GM12878 (cell line): ENCODE data around the gene SPATA9. TPM values are rescaled to one million over a fixed set of nuclear protein-coding genes. Genes with fewer than 3 reads are reported as not detected.

ENCODE experiments used
- MAX ChIP-seq: IDR thresholded peaks from 2 replicates; pipeline ENCODE4 v1.6.1; 2012; ENCODE audit warnings: low read depth, low read length, improper control_type of control experiment
- PAX5 ChIP-seq: IDR thresholded peaks from 2 replicates; pipeline ENCODE4 v1.6.1; 2011; ENCODE audit warnings: low read depth, low read length, borderline replicate concordance
- PKNOX1 ChIP-seq: fragments of 450-650 bp; IDR thresholded peaks from 2 replicates; pipeline ENCODE4 v1.6.1; 2016; ENCODE audit warnings: mild to moderate bottlenecking
- SMARCA5 ChIP-seq: fragments of 450-650 bp; IDR thresholded peaks from 2 replicates; pipeline ENCODE4 v1.6.1; 2017; ENCODE audit warnings: mild to moderate bottlenecking
- WRNIP1 ChIP-seq: IDR thresholded peaks from 2 replicates; pipeline ENCODE4 v1.6.1; 2011; ENCODE audit warnings: low read depth, low read length, improper control_type of control experiment, borderline replicate concordance
- ZNF687 ChIP-seq: fragments of 450-650 bp; IDR thresholded peaks from 2 replicates; pipeline ENCODE4 v1.6.1; 2017; ENCODE audit warnings: mild to moderate bottlenecking, moderate library complexity
- polyA plus RNA-seq, 11 experiments: library from polyadenylated mRNA; depleted of rRNA in 4 of 11; unstranded in 6 of 11; stranded (reverse) in 5 of 11; fragments of >200 nt; fragmentation: Nextera tagmentation in 4 of 11; fragmentation: Illumina TruSeq in 1 of 11; extraction: Ambion mirVana in 4 of 11; extraction: Trizol in 1 of 11; gene quantifications; 1 replicate in 1 of 11; 2 replicates in 10 of 11; pipeline versions ENCODE4 v1.2.1 to v1.2.3, GENCODE V29; 2011 to 2016; ENCODE audit warnings: inconsistent platforms in 2 of 11, missing spikeins in 2 of 11, low read depth in 1 of 11
- total RNA-seq, 4 experiments: library from RNA; depleted of rRNA in 3 of 4; stranded (reverse); fragments of >200 nt in 3 of 4; fragmentation: Illumina TruSeq in 1 of 4; extraction: Trizol in 1 of 4; gene quantifications; 2 replicates each; pipeline versions ENCODE4 v1.2.1 to v1.2.3, GENCODE V29; 2013 to 2021
- TF ChIP-seq, protein P1 (sequence below): fragments of 450-650 bp; IDR thresholded peaks from 2 replicates; pipeline ENCODE4 v1.6.1; 2017; ENCODE audit warnings: mild to moderate bottlenecking, moderate library complexity
- TF ChIP-seq, protein P2 (sequence below): fragments of 450-650 bp; IDR thresholded peaks from 2 replicates; pipeline ENCODE4 v1.6.1; 2017; ENCODE audit warnings: mild to moderate bottlenecking, low read depth, inconsistent platforms; ENCODE audit not compliant: poor library complexity, severe bottlenecking

The SPATA9 gene
- total and polyA plus RNA-seq, 10 of the 15 experiments (the other 5 are each of a cell fraction or from before 2014, with no cell fraction given): 0.11 to 0.49 (median 0.16) TPM; not detected in 1

- TF ChIP-seq ZNF687 (no peak), MAX (no peak), PAX5 (no peak), WRNIP1 (no peak), SMARCA5 (0 out of 2 replicates have a peak, but pooled peaks have one; percentile 35), PKNOX1 (no peak)
- TF ChIP-seq, protein P1, sequence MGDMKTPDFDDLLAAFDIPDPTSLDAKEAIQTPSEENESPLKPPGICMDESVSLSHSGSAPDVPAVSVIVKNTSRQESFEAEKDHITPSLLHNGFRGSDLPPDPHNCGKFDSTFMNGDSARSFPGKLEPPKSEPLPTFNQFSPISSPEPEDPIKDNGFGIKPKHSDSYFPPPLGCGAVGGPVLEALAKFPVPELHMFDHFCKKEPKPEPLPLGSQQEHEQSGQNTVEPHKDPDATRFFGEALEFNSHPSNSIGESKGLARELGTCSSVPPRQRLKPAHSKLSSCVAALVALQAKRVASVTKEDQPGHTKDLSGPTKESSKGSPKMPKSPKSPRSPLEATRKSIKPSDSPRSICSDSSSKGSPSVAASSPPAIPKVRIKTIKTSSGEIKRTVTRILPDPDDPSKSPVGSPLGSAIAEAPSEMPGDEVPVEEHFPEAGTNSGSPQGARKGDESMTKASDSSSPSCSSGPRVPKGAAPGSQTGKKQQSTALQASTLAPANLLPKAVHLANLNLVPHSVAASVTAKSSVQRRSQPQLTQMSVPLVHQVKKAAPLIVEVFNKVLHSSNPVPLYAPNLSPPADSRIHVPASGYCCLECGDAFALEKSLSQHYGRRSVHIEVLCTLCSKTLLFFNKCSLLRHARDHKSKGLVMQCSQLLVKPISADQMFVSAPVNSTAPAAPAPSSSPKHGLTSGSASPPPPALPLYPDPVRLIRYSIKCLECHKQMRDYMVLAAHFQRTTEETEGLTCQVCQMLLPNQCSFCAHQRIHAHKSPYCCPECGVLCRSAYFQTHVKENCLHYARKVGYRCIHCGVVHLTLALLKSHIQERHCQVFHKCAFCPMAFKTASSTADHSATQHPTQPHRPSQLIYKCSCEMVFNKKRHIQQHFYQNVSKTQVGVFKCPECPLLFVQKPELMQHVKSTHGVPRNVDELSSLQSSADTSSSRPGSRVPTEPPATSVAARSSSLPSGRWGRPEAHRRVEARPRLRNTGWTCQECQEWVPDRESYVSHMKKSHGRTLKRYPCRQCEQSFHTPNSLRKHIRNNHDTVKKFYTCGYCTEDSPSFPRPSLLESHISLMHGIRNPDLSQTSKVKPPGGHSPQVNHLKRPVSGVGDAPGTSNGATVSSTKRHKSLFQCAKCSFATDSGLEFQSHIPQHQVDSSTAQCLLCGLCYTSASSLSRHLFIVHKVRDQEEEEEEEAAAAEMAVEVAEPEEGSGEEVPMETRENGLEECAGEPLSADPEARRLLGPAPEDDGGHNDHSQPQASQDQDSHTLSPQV: peak; percentile 60; the same call in 1 of the 2 replicates
- TF ChIP-seq, protein P2, sequence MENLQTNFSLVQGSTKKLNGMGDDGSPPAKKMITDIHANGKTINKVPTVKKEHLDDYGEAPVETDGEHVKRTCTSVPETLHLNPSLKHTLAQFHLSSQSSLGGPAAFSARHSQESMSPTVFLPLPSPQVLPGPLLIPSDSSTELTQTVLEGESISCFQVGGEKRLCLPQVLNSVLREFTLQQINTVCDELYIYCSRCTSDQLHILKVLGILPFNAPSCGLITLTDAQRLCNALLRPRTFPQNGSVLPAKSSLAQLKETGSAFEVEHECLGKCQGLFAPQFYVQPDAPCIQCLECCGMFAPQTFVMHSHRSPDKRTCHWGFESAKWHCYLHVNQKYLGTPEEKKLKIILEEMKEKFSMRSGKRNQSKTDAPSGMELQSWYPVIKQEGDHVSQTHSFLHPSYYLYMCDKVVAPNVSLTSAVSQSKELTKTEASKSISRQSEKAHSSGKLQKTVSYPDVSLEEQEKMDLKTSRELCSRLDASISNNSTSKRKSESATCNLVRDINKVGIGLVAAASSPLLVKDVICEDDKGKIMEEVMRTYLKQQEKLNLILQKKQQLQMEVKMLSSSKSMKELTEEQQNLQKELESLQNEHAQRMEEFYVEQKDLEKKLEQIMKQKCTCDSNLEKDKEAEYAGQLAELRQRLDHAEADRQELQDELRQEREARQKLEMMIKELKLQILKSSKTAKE: no peak
These were observed 18.5 kb downstream of the SPATA9 start (continued) for GRCh38 chr5:95664204-95664786.
